Body of pancreas (tissue), 4 donors: Measurements from ENCODE around the gene PRMT3.

ENCODE experiments used
- POLR2A ChIP-seq, 3 donors: fragments of 450-650 bp; IDR thresholded peaks; one replicate each; pipeline ENCODE4 v1.6.1; 2016; ENCODE audit warnings: antibody characterized with exemption in 3 of 3, mild to moderate bottlenecking in 2 of 3
- TF ChIP-seq, protein P1 (sequence below), 7 experiments: fragments of 450-650 bp in 4 of 7; fragments of 200-600 bp in 3 of 7; sonication (generic) in 3 of 7; IDR thresholded peaks; one replicate each; pipeline ENCODE4 v1.5.1; 2016 to 2019; ENCODE audit warnings: antibody characterized with exemption in 7 of 7

GRCh38 chr11:20421946-20422345 lies 34.4 kb downstream of the PRMT3 start:
- TF ChIP-seq, protein P1, sequence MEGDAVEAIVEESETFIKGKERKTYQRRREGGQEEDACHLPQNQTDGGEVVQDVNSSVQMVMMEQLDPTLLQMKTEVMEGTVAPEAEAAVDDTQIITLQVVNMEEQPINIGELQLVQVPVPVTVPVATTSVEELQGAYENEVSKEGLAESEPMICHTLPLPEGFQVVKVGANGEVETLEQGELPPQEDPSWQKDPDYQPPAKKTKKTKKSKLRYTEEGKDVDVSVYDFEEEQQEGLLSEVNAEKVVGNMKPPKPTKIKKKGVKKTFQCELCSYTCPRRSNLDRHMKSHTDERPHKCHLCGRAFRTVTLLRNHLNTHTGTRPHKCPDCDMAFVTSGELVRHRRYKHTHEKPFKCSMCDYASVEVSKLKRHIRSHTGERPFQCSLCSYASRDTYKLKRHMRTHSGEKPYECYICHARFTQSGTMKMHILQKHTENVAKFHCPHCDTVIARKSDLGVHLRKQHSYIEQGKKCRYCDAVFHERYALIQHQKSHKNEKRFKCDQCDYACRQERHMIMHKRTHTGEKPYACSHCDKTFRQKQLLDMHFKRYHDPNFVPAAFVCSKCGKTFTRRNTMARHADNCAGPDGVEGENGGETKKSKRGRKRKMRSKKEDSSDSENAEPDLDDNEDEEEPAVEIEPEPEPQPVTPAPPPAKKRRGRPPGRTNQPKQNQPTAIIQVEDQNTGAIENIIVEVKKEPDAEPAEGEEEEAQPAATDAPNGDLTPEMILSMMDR (IDR thresholded peaks at IDR 0.05) = no peak
- TF ChIP-seq POLR2A (IDR thresholded peaks at IDR 0.05) = no peak
